ENCODE measurements around the gene BHLHE41.

DNA sequence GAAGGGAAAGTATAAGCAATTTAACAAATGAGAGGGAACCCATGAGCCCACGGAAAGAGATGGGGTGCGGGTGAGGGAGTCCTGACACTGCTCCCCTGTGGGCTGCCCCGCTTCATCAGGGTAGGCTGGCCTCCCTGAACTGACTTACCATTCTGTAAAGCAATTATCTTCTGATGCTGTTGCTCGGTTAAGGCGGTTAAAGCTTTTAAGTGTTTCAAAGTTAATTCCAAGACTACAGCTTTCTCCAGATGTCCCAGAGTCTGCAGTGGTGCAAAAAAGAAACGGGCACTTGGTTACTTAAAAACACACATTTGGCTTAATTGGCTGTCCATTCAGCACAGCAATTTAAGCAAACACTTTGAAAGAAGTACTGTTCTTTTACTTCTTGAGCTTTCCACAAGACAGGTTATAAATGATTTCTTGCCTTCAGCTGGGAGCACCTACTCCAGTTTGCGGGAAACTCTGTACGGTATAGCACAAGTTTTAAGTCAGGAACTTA lies 1.3 kb downstream of the BHLHE41 start:
- TF ChIP-seq ZFP3 (CRISPR knock-in tag; IDR thresholded peaks at IDR 0.05) (no peak), BACH2 (CRISPR knock-in tag; IDR thresholded peaks at IDR 0.05; ENCODE audit: borderline replicate concordance) (no peak), ZC3H10 (CRISPR knock-in tag; IDR thresholded peaks at IDR 0.05) (no peak), ZFP30 (CRISPR knock-in tag; IDR thresholded peaks at IDR 0.05) (no peak), ZNF565 (CRISPR knock-in tag; conservative IDR thresholded peaks at IDR 0.05; ENCODE audit: low read depth) (no peak), CSDC2 (CRISPR knock-in tag; IDR thresholded peaks at IDR 0.05) (no peak), ZNF70 (CRISPR knock-in tag; IDR thresholded peaks at IDR 0.05) (no peak), GLIS3 (CRISPR knock-in tag; IDR thresholded peaks at IDR 0.05) (no peak), RARB (CRISPR knock-in tag; IDR thresholded peaks at IDR 0.05) (no peak)

Data from SK-N-SH treated with all-trans-retinoic acid at 6 μM for 48 hours (cell line).